HPDE6-E6E7 (cell line): ENCODE measurements around the gene ASTE1.
"Not testable (repeated sequence)": the region's sequence is repeated elsewhere in the genome, so short reads cannot be mapped to it uniquely, and the experiment has no call there.

Experiments used
- DNase-seq: peaks from one replicate; pipeline ENCODE4 v3.0.0; 2011; ENCODE audit warnings: missing footprints; ENCODE audit errors: extremely low spot score

The ASTE1 gene

DNA sequence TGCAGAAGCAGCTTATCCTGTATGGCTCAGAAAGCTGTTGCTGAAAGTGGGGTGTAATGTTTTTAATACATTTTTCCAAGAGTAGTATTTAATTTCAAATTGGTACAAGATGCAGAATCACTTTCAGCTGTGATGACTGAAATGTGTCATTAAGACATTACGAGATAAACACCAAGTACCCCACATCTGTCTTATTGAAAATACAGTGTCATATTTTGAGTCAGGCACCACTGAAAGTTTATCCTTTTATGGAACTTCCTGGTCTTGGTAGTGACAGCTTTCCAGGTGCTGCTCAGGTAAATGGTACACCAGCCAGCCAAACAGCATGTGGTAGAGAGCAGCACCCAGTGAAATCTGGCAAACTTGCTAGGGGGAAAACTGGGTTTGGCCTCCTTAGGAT, 16.9 kb downstream of the ASTE1 start:
- DNase-seq = no peak

DNA sequence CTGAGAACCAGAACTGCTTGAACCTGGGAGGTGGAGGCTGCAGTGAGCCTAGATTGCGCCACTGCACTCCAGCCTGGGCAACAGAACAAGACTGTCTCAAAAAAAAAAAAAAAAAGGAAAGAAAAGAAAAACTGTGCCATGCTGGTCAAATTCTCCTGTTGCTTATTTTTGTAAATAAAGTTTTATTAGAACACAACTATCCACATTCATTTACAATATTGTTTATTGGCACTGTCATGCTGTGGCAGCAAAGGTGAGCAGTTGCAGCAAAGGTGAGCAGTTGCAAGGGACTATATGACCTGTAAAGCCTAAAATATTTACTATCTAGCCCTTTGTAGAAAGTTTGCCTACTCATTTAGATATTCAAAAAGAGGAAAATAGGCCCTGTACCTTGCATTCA, 18.3 kb downstream of the ASTE1 start:
- no peak for DNase-seq

DNA sequence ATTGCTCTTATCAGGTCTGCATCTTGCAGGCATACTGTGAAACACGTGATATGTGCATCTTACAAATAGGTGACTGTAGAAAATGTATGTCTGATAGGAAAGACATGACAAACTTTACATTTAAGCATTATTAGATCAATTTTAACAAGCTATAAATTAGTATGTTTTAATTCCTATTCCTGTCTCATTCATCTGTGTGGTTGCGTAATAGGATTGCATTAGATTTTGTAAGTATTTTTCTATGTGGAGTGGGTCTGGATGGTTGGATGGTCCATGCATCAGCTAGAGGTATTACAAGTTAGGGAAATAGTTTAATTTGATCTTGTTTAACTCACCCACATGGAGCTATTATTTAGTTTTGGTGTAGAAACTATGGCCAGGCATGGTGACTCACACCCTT, 18.8 kb downstream of the ASTE1 start:
- no peak for DNase-seq

DNA sequence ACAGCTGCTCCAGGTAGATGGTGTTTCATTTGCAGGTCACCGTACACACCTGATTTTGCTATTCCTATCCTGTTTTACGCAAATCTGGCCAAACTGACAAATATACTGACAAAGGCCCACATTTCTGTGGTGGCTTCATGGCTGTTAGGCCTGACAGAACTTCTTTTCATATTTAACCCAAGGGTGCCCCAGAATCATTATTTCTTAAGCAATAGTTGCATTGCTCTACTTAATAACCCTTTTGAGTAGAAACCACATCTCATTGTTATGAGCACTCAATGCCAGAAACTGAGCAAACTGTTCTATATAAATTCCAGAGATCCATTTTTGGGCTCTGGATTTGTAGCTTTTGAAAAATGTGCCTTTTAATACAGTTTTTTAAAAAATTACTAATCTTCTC, 19.4 kb downstream of the ASTE1 start:
- no peak for DNase-seq

DNA sequence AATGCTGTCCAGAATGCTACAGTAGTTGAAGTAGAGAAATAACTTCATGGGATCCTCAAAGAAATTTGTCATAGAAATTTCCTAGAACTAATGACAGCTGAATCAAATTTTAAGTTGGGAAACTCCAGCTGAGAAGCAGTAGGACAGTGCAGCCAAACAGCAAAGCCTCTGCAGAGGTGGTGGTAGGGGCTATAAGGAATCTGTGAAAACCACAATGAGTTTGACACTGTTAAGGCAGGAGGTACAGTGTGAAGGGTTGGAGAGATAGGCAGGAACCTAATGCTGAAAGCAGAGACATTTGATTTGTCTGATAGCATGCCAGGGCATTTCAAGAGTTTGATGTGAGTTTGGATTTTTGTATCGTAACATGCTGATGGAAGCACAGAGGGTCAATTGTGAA, 22.0 kb downstream of the ASTE1 start:
- DNase-seq = no peak

DNA sequence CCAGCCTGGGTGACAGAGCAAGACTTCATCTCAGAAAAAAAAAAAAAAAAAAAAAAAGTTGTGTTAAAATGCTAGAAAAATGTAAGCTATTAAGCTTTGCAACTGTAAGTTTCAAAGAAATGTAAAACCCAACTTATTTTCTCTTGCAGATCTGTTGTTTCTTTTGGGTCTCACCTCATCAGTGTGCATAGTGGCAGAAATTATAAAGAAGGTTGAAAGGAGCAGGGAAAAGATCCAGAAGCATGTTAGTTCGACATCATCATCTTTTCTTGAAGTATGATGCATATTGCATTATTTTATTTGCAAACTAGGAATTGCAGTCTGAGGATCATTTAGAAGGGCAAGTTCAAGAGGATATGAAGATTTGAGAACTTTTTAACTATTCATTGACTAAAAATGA, 25.6 kb downstream of the ASTE1 start:
- DNase-seq = no peak

DNA sequence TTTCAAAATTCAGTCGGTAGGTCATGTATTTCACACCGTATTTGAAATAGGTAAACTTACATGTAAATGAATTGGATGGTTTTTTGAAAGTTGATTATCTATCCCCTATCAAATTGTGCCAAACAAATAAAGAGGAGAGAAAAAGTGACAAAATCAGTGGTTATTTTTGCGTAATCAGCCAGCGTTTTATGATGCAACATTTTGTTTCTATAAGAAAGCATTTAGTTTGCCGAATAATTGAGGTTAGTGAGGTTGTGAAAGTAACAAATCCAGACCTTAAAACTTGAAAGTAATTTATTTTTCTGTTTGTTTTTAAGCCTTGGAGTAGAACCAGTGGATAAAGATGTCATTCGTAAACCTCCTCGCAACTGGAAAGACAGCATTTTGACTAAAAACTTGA, 29.3 kb downstream of the ASTE1 start:
- no peak for DNase-seq

DNA sequence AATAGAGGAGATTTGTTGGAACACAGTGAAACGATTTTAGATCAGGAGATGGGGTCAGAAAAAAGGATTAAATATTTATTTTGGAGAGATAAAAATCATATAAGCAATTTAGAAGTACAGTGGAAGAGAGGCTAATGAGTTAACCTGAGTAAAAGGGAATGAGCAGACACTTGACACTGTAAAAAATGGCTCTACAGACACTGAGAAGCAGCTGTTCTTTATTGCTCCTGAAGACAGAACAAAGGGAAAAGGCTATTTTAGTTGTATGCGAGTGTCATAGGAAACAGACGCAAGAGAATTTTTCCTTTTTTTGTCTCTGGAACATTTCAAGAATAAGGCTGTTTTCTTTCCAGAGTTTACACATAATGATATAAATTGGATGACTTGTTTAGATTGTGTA, 34.3 kb downstream of the ASTE1 start:
- DNase-seq = no peak

DNA sequence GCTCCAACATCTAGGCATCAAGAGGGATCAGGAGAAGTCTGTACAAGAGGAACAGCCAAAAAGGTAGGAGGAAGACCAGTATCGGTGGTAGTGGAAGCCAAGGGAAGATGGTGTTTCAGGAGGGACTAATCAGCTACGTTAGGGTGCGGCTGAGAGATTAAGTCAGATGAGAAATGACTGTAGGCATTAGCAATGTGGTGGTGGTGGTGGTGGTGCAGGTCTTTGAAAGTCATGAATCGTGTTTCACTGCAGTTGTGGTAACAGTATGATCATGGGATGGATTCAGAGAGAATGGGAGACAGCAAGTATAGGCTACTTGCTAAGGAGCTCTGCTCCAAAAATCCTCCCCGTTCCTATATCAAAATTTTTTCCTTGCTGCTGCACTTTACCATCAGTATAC, 35.5 kb downstream of the ASTE1 start:
- DNase-seq = no peak

DNA sequence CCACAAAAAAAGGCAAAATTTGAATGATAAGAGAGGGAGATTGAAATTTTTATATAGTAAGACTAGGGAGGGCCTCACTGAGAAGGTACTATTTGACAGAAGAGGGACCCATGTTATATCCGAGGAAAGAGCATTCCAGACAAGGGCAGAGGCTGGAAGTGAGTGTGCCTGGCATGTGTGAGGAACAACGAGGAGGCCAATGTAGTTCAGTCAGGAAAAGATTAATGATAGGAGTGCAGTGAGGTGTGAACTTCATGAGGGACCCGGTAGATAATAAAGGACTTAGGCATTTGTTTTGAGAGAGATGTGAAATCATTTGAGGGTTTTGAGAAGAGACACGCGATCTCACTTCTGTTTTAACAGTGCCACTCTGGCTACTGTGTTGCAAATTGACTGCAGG, 36.3 kb downstream of the ASTE1 start:
- DNase-seq = no peak

DNA sequence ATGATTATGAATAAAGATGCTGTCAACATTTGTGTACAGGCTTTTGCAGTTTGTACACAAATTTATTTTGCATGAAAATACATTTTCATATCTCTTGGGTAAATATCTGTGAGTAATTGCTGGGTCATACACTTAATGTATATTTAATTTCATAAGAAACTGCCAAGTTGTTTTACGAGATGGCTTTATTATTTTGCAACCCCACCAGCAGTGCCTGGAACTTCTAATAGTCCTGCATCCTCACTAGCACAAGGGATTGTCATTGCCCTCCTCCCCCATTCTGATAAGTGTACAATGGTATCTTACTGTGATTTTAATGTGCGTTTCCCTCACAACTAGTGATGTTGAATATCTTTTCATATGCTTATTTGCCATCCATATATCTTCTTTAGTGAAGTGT, 45.2 kb downstream of the ASTE1 start:
- DNase-seq = no peak

DNA sequence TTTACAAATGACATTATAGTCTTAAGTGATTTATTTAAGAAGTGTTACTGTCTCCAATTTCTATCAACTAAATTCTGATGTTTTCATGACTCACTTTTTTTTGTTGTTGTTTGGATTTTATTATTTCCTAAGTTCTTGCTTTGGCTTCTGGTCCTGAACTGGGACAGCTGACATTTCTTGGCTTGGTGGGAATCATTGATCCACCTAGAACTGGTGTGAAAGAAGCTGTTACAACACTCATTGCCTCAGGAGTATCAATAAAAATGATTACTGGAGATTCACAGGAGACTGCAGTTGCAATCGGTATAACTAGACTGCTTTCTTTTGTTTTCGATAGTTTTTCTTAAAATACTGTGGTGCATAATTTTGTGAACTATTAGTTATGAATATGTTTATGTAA, 47.5 kb downstream of the ASTE1 start:
- DNase-seq = no peak

DNA sequence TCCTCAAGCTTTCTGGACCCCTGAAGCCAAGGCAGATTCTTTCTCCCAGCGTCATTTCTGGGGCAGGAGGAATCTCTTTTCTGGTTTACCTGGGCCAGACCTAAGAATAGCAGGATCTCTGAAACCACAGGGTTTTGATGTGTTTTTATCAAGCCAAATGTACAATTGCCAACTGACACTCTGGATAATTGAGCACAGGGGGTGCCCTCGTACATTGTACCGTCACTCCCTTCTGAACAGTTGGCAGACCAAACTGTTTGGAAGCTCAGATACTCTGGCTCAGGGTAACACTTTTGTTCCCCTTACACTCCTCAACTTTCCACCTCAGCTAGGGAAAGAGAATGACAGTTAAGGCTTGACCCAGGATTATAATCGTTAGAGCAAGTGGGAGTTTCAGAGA, 49.9 kb downstream of the ASTE1 start:
- DNase-seq = no peak

DNA sequence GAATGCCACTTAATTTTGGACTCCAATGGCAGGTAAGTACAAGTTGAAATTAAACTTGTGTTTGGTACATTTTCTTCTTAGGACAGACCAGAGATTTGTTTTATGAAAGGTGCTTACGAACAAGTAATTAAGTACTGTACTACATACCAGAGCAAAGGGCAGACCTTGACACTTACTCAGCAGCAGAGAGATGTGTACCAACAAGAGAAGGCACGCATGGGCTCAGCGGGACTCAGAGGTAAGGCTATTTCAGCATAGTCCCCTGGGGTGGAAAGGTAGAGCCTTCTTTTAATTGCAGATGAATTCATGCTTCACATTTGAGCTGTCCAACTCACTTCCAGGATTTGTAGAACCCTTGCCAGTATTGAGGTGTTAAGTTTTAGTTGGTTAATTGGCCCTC, 51.4 kb downstream of the ASTE1 start:
- DNase-seq = peak; percentile 64

DNA sequence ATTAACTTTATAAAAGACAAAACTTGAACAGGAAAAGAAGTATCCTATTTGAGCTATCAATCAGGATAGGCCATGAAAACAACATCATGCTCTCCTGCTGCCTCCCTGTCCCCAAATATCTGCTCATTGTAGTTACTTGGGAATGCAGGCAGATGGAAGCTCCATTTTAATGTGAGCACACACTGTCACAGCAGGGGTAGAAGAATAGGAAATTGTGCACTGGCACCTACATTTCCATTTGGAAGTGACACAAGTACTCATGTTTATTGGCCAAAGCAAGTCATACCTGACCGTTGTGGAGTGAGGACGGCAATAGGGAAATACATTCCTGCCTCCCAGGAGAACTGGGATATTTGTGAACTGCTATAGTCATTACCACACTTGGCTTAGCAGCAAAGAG, 52.4 kb downstream of the ASTE1 start:
- DNase-seq = no peak

DNA sequence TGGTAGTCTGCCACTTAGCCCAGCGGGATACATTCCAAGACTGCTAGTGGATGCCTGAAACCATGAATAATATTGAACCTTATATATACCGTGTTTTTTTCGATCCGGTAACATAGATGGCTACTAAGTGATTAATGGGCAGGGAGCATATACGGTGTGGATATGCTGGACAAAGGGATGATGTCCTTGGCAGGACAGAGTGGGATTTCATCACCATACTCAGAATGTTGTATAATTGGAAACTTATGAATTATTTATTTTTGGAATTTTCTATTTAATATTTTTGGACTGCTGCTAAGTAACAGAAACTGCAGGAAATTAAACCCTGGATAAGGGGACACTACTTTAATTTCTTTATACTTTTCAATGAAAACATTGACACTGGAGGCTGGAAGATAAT, 53.2 kb downstream of the ASTE1 start:
- no peak for DNase-seq

DNA sequence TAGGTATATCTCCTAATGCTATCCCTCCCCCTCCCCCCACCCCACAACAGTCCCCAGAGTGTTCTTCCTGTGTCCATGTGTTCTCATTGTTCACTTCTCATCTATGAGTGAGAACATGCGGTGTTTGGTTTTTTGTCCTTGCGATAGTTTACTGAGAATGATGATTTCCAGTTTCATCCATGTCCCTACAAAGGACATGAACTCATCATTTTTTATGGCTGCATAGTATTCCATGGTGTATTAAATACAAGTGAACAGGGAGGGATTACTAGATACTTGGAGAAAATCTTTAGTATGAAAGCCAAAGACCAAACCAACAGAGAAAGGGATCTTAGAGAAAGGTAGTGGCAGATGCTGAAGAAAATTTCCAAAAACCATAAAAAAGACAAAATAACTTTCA, 54.0 kb downstream of the ASTE1 start:
- not testable (repeated sequence) for DNase-seq

DNA sequence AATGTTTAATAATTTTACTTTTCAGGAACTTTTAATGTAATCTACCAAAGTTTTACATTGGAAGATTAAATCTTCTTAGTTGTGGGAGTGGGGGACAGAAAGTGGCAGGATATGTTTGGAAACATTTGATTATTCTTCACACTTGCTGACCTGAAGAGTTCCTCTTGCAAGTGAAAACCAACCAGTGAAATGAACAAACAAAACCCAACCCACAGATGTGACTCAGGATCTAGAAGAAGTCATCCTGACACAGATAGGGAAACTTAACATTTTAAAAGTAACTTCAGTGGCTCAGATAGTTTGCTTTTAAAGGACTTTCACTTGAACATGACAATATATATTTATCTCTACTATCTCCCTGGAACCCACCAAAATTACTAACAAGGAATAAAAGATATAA, 55.4 kb downstream of the ASTE1 start:
- DNase-seq = no peak

DNA sequence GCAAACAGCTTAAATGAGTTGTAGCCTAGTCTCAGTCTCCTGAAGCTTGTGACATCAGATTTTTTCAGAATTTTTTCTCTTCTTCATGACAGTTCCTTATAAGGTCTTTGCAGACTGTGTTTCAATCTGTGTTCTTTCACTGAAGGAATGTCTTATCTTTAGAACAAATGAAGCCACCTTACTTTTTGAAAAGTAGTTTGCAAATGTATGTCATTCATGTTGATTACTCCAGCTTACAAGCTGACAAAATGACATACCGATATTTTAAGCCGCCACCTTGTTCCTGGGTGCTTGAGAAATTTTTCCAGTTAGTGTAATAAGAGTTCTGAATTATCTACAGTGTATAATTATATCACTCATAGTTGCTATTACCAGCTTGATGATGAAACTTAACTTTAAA, 57.0 kb downstream of the ASTE1 start:
- DNase-seq = no peak

DNA sequence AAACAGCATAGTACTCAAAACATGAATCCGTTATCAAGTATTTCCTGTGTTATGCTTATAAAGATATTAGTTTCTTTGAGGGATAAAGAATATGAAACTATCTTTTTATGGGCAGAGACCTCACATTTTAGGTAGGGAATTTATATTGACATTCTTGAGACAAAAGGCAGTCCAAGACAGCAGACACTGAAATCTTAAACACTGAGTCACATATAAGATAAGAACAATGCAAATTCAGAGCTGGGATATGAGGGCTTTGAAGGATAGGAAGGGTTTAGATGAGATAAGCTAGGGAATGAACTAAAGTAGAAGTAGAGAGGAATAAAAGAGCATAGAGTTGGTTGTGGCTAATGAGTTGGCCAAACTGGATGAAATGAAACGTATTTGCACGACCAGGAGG, 58.4 kb downstream of the ASTE1 start:
- no peak for DNase-seq

DNA sequence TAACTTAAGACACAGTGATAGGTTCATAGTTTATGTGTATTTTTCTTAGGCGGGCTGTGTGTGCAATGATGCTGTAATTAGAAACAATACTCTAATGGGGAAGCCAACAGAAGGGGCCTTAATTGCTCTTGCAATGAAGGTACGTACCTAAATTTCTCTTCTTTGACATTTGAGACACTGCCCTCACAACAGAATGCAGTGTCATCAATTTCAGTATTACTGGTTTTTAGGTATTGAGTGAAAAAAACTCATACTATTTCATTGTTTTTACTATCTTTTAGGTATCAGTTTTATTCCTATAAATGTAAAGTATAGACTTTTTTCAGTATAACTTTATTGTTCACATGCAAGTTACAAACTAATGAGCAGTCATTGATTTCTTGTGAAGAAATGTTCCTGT, 59.3 kb downstream of the ASTE1 start:
- DNase-seq = no peak

DNA sequence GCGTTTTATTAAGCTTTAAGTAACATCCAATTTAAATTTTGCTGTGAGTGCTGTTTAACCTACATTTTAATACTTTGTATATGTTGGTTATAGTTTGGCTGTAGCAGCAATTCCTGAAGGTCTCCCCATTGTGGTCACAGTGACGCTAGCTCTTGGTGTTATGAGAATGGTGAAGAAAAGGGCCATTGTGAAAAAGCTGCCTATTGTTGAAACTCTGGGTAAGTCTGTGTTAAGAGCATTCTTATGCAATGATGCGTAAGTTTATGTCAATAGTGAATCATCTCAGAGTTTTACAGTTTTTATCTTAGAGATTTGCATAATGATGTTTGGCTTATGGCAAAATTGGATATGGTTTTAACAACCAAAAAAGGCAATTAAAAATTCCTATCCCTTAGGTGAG, 62.7 kb downstream of the ASTE1 start:
- DNase-seq = peak; percentile 55
